CD4-positive, alpha-beta T cell treated with Interleukin-2 at 100 ng/mL for 4 hours (primary cell): ENCODE data around the gene SHOC2.

Source experiments
- DNase-seq: peaks from one replicate; pipeline ENCODE4 v3.0.0-alpha.2; 2020; ENCODE audit warnings: low spot score

The SHOC2 gene

GRCh38 chr10:110946496-110946895 is 27.1 kb downstream of the SHOC2 start:
- no peak for DNase-seq

DNA sequence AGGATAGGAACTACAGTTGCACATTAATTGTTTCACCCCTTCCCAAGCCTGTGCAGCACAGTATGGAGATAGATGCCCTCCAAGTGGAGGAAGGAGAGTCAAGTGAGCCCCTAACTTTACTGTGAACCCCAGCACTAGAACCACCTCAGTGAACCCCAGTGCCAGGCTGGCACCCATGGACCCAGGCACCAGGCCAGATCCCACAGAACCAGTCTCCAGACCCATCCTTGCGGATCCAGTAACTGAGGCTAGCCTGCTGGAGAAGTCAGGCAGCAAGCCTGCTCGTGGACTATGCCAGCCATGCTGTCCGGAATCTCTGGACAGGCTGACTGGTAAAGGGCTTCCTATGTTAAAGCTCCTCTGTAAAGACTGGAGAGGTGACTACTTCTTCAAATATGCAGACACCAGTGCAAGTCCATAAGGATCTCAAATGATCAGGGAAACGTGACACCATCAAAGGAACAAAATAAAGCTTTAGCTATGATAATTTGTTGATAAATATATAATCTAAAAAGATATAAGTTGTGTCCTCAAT is 27.7 kb downstream of the SHOC2 start:
- no peak for DNase-seq

DNA sequence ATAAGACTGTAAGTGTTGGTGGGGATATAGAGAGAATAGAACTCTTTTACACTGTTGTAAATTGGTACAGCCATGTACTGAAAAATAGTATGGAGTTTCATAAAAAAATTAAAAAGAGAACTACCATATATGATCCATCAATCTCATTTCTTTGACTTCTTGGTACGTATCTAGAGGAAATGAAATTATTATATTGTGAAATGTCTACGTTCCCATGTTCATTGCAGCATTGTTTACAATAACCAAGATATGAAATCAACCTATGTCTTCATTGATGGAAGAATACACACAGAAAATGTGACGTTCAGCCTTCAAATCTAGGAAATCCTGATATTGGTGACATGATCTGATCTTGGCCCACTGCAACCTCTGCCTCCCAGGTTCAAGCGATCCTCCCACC is 32.0 kb downstream of the SHOC2 start:
- DNase-seq: no peak

DNA sequence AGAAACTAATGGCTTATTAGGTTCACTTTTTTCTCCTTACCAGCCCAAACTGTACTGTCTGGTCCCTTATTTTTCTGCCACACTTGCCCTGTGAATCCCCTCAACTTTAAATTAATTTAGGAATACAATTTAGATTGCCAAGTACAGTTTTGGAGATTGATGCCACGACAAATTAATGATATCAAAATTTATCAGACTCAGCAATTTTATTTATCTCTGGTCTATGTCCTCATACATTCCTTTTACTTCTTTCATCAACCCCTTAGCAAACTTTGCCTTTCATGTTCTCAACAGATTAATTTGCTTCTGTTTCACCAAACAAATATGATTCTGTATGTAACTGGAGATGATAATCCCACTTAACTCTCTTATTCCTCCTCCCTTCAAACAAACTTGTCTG is 38.2 kb downstream of the SHOC2 start:
- no peak for DNase-seq

- DNase-seq: no peak
Observed at GRCh38 chr10:110959379-110960332, 40.3 kb downstream of the SHOC2 start.

GRCh38 chr10:110960333-110960712 is 40.9 kb downstream of the SHOC2 start:
- DNase-seq: no peak

GRCh38 chr10:110962443-110962842 is 43.0 kb downstream of the SHOC2 start:
- no peak for DNase-seq

- DNase-seq: no peak
Observed at GRCh38 chr10:110963162-110963561, 43.8 kb downstream of the SHOC2 start.

GRCh38 chr10:110964681-110965080 is 45.3 kb downstream of the SHOC2 start:
- DNase-seq: no peak

DNA sequence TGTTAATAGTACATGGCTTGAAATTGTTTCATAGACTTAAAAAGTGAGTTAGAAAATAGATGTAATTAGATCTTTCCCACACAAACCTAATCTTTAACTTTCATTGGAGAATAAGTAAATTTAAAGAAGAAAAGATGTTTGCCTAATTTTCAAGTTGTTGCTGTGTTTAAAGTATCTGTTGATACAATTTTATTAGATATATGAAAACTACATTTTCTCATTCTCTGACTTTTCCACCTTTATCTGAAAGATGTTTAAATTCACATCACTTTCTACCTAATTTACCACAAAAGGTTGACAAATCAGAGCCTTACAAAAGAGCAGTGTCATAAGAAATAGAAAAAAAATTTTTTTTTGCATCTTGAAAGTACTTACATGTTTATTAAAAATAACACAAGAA is 45.8 kb downstream of the SHOC2 start:
- DNase-seq: no peak

- no peak for DNase-seq
Observed at GRCh38 chr10:110966146-110966545, 46.7 kb downstream of the SHOC2 start.

DNA sequence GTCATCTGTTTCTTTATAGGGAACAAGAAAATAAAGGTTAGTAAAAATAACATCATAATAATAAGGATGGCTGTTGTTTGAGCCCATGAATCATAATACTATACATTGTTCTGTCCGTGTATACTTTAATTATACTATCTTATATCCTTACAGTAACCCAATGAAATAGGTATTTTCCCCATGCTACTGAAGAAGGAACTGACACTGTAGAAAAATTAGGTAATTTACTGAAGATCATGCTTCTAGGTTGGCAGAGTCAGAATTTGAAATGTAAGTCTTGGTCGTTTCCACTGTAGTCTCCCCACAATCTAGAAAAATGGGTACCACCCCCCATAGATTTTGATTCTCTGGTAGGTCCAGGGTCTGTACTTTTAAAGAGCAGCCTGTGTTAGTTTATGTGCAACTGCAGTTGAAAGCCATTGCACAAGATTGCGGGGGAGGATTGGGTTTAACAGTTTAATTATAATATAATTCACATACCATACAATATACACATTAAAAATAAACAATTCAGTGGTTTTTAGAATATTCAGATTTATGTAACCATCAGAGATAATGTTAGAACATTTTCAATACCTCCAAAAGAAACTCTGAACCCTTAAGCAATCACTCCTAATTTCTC is 47.7 kb downstream of the SHOC2 start:
- DNase-seq: no peak

- DNase-seq: no peak
Observed at GRCh38 chr10:110967645-110968044, 48.2 kb downstream of the SHOC2 start.

- no peak for DNase-seq
Observed at GRCh38 chr10:110969183-110969582, 49.8 kb downstream of the SHOC2 start.

DNA sequence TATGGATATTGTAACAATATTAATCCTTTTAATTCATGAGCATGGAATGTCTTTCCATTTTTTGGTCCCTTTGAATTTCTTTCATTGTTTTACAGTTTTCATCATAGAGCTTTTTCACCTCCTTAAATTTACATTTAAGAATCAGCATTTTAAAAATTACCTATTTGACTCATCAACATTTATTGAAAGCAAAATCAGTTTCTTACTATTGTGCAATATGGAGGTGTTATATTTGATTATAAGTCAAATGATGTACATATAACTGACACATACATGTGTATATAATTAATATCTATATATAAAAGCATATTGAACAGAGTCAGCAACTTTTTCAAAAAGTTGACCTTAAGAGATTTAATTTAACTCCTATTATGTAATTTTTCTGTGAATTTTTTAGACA is 52.2 kb downstream of the SHOC2 start:
- no peak for DNase-seq

GRCh38 chr10:110972231-110973134 is 53.1 kb downstream of the SHOC2 start:
- DNase-seq: no peak

DNA sequence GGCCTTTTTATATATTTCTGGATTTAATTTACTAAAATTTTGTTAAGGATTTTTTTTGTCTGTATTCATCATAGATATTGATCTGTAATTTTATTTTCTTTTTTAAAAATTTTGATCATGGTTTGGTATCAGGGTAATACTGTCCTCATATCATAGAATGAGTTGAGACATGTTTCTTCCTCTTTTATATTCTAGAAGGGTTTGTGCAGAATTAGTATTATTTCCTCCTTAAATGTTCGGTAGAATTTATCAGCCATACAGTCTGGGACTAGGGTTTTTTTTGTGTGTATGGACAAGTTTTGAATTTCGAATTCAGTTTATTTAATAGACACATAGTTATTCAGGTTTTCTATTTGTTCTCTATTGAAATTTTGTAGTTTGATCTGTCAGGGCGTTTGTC is 54.0 kb downstream of the SHOC2 start:
- DNase-seq: no peak

DNA sequence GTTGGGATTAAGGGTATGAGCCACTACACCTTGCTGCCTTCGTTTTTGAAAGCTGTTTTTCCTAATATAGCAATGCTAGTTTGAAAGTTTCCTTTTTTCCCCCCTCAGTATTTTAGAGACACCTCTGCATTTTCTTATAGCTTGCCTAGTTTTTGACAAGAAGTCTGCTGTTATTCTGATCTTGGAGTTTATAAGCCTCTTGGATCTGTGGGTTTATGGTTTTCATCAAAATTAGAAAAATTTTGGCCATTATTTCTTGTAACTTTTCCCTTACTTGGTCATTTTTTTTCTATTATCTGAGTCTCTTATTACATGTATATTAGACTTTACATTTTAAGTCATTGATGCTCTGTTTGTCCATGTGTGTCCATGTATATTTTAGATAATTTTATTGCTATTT is 57.2 kb downstream of the SHOC2 start:
- no peak for DNase-seq

- no peak for DNase-seq
Observed at GRCh38 chr10:110977662-110978061, 58.3 kb downstream of the SHOC2 start.

DNA sequence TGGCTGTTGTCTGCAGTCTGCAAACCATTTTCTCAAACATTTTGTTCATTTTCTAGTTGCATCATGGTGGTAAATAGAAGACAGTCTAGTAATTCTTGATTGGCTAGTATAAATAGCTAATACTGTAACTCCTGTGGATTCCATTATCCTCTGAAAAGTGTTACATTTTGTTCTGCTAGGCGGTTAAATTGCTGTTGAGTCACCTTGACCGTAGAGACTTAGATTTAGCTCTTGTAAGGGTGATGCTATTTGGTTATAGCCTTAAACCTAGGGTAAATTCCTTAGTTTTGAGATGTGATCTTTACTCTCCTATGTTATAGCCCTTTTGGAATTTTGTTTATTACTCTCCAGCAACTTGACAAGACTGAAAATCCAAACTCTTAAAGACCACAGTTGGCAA is 58.8 kb downstream of the SHOC2 start:
- DNase-seq: no peak

GRCh38 chr10:110979611-110980010 is 60.2 kb downstream of the SHOC2 start:
- no peak for DNase-seq

- DNase-seq: no peak
Observed at GRCh38 chr10:110980807-110981206, 61.4 kb downstream of the SHOC2 start.
